Fibroblast of lung (primary cell): ENCODE measurements around the gene PDE3A. TPM values are rescaled to one million over a fixed set of nuclear protein-coding genes. Genes with fewer than 3 reads are reported as not detected.

ENCODE experiments used
- DNase-seq, 2 donors: peaks; one replicate each; pipeline versions ENCODE4 v3.0.0 to v3.0.0-alpha.2; 2010; ENCODE audit warnings: low read depth in 2 of 2
- H2AFZ ChIP-seq: 2 replicates; pipeline ENCODE4 v1.5.1; 2012; ENCODE audit warnings: low read length, control low read depth, inconsistent platforms
- H3K27ac ChIP-seq: 2 replicates; pipeline ENCODE4 v1.5.1; 2011; ENCODE audit warnings: low read length, control low read depth; ENCODE audit not compliant: insufficient read depth
- H3K27me3 ChIP-seq: 2 replicates; pipeline ENCODE4 v1.5.1; 2011; ENCODE audit warnings: mild to moderate bottlenecking, low read length; ENCODE audit not compliant: control insufficient read depth, insufficient read depth
- H3K36me3 ChIP-seq: 2 replicates; pipeline ENCODE4 v1.5.1; 2011; ENCODE audit warnings: low read length; ENCODE audit not compliant: control insufficient read depth, insufficient read depth
- H3K4me1 ChIP-seq: 2 replicates; pipeline ENCODE4 v1.5.1; 2011; ENCODE audit warnings: low read length; ENCODE audit not compliant: control insufficient read depth, insufficient read depth; ENCODE audit errors: extremely low read depth
- H3K4me2 ChIP-seq: 2 replicates; pipeline ENCODE4 v1.5.1; 2011; ENCODE audit warnings: low read length, control low read depth; ENCODE audit not compliant: insufficient read depth; ENCODE audit errors: extremely low read depth
- H3K4me3 ChIP-seq, 4 experiments: fragments of 200-600 bp in 1 of 4; sonication (generic) in 1 of 4; replicated peaks in 1 of 4; 2 replicates each; pipeline ENCODE4 v1.5.1; 2011 to 2016; ENCODE audit warnings: low read length in 4 of 4, low read depth in 3 of 4, mild to moderate bottlenecking in 3 of 4, control low read depth in 2 of 4, inconsistent platforms in 1 of 4, mixed read lengths in 1 of 4; ENCODE audit not compliant: insufficient read depth in 1 of 4; ENCODE audit errors: control extremely low read depth in 1 of 4
- H3K79me2 ChIP-seq: 2 replicates; pipeline ENCODE4 v1.5.1; 2012; ENCODE audit warnings: mild to moderate bottlenecking, low read length, inconsistent platforms; ENCODE audit not compliant: control insufficient read depth, insufficient read depth
- H3K9ac ChIP-seq: 2 replicates; pipeline ENCODE4 v1.5.1; 2011; ENCODE audit warnings: mild to moderate bottlenecking, low read length, control low read depth; ENCODE audit not compliant: insufficient read depth
- H3K9me3 ChIP-seq: 2 replicates; pipeline ENCODE4 v1.5.1; 2012; ENCODE audit warnings: low read depth, low read length; ENCODE audit not compliant: control insufficient read depth, insufficient read depth
- H4K20me1 ChIP-seq: 2 replicates; pipeline ENCODE4 v1.5.1; 2011; ENCODE audit warnings: low read length; ENCODE audit not compliant: control insufficient read depth, insufficient read depth; ENCODE audit errors: extremely low read depth
- EZH2 ChIP-seq: IDR thresholded peaks from 2 replicates; pipeline ENCODE4 v1.5.1; 2012; ENCODE audit warnings: low read length, control low read depth, mild to moderate bottlenecking; ENCODE audit errors: missing control alignments
- polyA plus RNA-seq, 2 donors: library from polyadenylated mRNA; depleted of rRNA in 1 of 2; stranded (reverse) in 1 of 2; unstranded in 1 of 2; fragments of >200 nt; gene quantifications; 2 replicates each; pipeline ENCODE4 v1.2.1, GENCODE V29; 2011 to 2012; ENCODE audit warnings: missing spikeins in 1 of 2
- total RNA-seq: library from RNA; depleted of rRNA; stranded (reverse); fragments of >200 nt; gene quantifications from 2 replicates; pipeline ENCODE4 v1.2.1, GENCODE V29; 2014
- TF ChIP-seq, protein P1 (sequence below), 2 donors: IDR thresholded peaks in 1 of 2; conservative IDR thresholded peaks in 1 of 2; 1 replicate in 1 of 2; 2 replicates in 1 of 2; pipeline ENCODE4 v1.5.1; 2011 to 2012; ENCODE audit warnings: low read length in 2 of 2, control low read depth in 1 of 2, inconsistent platforms in 1 of 2, low read depth in 1 of 2, mild to moderate bottlenecking in 1 of 2

PDE3A gene
- total and polyA plus RNA-seq, 2 donors (not counting 1 experiment from before 2014, with no cell fraction given): 0.17 to 2.7 TPM

DNA sequence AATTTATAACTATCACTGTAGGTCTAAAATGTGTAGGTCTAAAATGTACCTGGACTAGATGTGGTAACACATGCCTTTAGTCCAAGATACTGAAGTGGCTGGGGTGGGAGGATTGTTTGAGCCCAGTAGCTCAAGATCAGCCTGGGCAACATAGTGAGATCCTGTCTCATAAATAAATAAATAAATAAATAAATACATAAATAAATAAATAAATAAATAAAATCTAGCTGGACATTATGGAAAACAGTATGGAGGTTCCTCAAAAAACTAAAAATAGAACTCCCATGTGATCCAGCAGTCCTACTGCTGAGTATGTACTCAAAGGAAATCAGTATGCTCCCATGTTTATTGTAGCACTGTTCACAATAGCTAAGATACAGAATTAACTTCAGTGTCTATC is 24.0 kb downstream of the PDE3A start:
- no peak overlapping the region for H3K27ac ChIP-seq
- no peak overlapping the region for H3K9ac ChIP-seq
- no peaks in the 10 kb centered on the region for H3K9me3 ChIP-seq
- H3K4me2 ChIP-seq: no peak overlapping the region
- TF ChIP-seq EZH2: no peak
- TF ChIP-seq, protein P1, sequence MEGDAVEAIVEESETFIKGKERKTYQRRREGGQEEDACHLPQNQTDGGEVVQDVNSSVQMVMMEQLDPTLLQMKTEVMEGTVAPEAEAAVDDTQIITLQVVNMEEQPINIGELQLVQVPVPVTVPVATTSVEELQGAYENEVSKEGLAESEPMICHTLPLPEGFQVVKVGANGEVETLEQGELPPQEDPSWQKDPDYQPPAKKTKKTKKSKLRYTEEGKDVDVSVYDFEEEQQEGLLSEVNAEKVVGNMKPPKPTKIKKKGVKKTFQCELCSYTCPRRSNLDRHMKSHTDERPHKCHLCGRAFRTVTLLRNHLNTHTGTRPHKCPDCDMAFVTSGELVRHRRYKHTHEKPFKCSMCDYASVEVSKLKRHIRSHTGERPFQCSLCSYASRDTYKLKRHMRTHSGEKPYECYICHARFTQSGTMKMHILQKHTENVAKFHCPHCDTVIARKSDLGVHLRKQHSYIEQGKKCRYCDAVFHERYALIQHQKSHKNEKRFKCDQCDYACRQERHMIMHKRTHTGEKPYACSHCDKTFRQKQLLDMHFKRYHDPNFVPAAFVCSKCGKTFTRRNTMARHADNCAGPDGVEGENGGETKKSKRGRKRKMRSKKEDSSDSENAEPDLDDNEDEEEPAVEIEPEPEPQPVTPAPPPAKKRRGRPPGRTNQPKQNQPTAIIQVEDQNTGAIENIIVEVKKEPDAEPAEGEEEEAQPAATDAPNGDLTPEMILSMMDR (conservative IDR thresholded peaks at IDR 0.05 in 1 of 2, IDR thresholded peaks at IDR 0.05 in 1 of 2; ENCODE audit: low read depth in 1 of 2, low read length in 2 of 2): no peak
- DNase-seq: no peak
- H2AFZ ChIP-seq: no peak overlapping the region
- no peaks in the 10 kb centered on the region for H3K4me1 ChIP-seq
- H3K27me3 ChIP-seq: no peaks in the 10 kb centered on the region
- no peaks in the 10 kb centered on the region for H3K79me2 ChIP-seq
- H3K36me3 ChIP-seq: no peaks in the 10 kb centered on the region
- no peak overlapping the region for H3K4me3 ChIP-seq
- no peaks in the 10 kb centered on the region for H4K20me1 ChIP-seq

DNA sequence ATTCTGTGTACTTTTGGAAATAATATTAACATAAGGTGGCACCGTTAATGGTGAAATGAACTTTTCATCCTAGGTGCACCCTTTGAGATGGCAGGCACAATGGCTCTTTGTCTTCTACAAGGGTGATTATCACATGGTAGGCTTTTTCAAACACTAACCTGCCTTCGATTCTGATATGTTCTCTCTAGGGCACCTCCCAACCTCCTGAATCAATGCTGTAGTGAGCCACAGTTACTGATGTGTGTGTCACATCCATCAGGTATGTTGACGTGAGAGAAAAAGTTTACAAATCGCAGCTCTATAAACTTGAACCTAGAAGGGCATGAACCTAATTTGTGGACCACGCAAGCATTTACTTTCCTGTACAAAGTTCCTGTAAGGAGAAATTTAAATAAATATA is 25.4 kb downstream of the PDE3A start:
- no peak for DNase-seq
- no peak overlapping the region for H2AFZ ChIP-seq
- no peak overlapping the region for H3K4me2 ChIP-seq

DNA sequence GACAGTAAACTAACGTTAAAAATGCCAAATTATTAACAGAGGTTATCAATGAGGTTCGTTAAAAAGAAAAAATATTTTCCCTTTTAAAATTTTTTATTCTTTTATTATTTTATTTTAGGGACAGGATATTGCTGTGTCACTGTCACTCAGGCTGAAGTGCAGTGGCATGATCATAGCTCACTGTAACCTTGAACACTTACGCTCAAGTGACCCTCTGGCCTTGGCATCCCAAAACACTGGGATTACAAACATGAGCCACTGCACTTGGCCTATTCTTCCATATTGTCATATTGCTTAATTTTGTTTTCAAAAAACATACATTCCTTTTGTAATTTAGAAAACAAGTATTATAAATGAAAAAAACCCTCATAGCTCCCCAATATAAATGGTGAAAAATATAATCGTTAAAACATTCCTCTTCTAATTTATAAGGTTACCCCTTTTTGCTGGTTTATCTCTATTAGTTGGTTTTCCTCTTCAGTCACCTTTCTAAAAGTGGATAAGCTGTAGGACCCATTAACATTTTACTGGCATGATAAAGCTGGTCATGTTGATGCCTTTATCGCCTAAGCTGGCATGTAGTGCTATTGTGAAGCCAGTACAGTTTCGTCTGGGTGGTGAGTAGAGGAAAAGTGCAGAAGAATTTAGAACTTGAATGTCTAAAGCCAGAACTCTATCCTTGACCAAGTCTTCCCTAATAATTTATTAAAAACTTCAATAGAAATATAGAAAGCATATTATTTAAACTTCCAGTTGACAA is 27.6 kb downstream of the PDE3A start:
- Histone ChIP-seq H3K79me2 (no peaks in the 10 kb centered on the region), H3K4me2 (no peak overlapping the region), H4K20me1 (no peaks in the 10 kb centered on the region), H2AFZ (no peak overlapping the region), H3K36me3 (no peaks in the 10 kb centered on the region), H3K27ac (no peak overlapping the region), H3K27me3 (no peaks in the 10 kb centered on the region), H3K4me1 (no peaks in the 10 kb centered on the region), H3K9me3 (no peaks in the 10 kb centered on the region), H3K9ac (no peak overlapping the region), H3K4me3 (no peak overlapping the region)
- no peak for DNase-seq
- TF ChIP-seq EZH2: no peak
- TF ChIP-seq, protein P1 (conservative IDR thresholded peaks at IDR 0.05 in 1 of 2, IDR thresholded peaks at IDR 0.05 in 1 of 2; ENCODE audit: low read depth in 1 of 2, low read length in 2 of 2): no peak

More for the DNA sequence above, 25.4 kb downstream of the PDE3A start:
- no peaks in the 10 kb centered on the region for H3K36me3 ChIP-seq
- TF ChIP-seq, protein P1 (conservative IDR thresholded peaks at IDR 0.05 in 1 of 2, IDR thresholded peaks at IDR 0.05 in 1 of 2; ENCODE audit: low read depth in 1 of 2, low read length in 2 of 2): no peak
- TF ChIP-seq EZH2: no peak
- H3K4me3 ChIP-seq: no peak overlapping the region
- no peak overlapping the region for H3K27ac ChIP-seq
- no peaks in the 10 kb centered on the region for H4K20me1 ChIP-seq
- no peaks in the 10 kb centered on the region for H3K27me3 ChIP-seq
- no peaks in the 10 kb centered on the region for H3K4me1 ChIP-seq
- no peak overlapping the region for H3K9ac ChIP-seq
- H3K9me3 ChIP-seq: no peaks in the 10 kb centered on the region
- no peaks in the 10 kb centered on the region for H3K79me2 ChIP-seq
